Vagina (tissue), 2 donors: ENCODE data around the gene SLC25A1.

Source experiments
- CTCF ChIP-seq, 3 experiments: fragments of 450-650 bp in 2 of 3; fragments of 200-600 bp in 1 of 3; sonication (generic) in 1 of 3; IDR thresholded peaks; one replicate each; pipeline ENCODE4 v1.5.1; 2017 to 2019; ENCODE audit warnings: antibody characterized with exemption in 3 of 3, mild to moderate bottlenecking in 2 of 3, moderate library complexity in 2 of 3
- POLR2A ChIP-seq, 2 donors: fragments of 450-650 bp; IDR thresholded peaks; one replicate each; pipeline ENCODE4 v1.6.1; 2017; ENCODE audit warnings: antibody characterized with exemption in 2 of 2, mild to moderate bottlenecking in 2 of 2, moderate library complexity in 2 of 2

GRCh38 chr22:19223617-19224016 lies 45.1 kb upstream of the SLC25A1 start:
- TF ChIP-seq POLR2A (IDR thresholded peaks at IDR 0.05), result no peak
- no peak for TF ChIP-seq CTCF (IDR thresholded peaks at IDR 0.05)
